H1 (cell line): ENCODE data around the gene VPS54. TPM values are rescaled to one million over a fixed set of nuclear protein-coding genes. Genes with fewer than 3 reads are reported as not detected.

Source experiments
- EZH2 ChIP-seq: fragments of 200-600 bp; sonication (generic); IDR thresholded peaks from 2 replicates; pipeline ENCODE4 v1.7.1; 2012; ENCODE audit warnings: low read depth, mild to moderate bottlenecking, moderate library complexity, low read length, inconsistent platforms; ENCODE audit not compliant: severe bottlenecking
- KDM5A ChIP-seq: fragments of 200-600 bp; IDR thresholded peaks from 2 replicates; pipeline ENCODE4 v1.7.1; 2012; ENCODE audit warnings: mild to moderate bottlenecking, low read length, inconsistent platforms, mixed read lengths
- MAFK ChIP-seq: IDR thresholded peaks from 2 replicates; pipeline ENCODE4 v1.6.1; 2012; ENCODE audit warnings: low read depth, mild to moderate bottlenecking, improper control_type of control experiment, low read length
- SIX5 ChIP-seq: IDR thresholded peaks from 2 replicates; pipeline ENCODE4 v1.6.1; 2011; ENCODE audit warnings: mild to moderate bottlenecking, low read depth, low read length
- SRF ChIP-seq: IDR thresholded peaks from 2 replicates; pipeline ENCODE4 v1.6.1; 2011; ENCODE audit warnings: mild to moderate bottlenecking, low read depth, low read length, moderate library complexity
- TBP ChIP-seq: IDR thresholded peaks from 2 replicates; pipeline ENCODE4 v1.6.1; 2011; ENCODE audit warnings: low read depth, low read length, improper control_type of control experiment
- polyA plus RNA-seq, 7 experiments: library from polyadenylated mRNA; depleted of rRNA in 3 of 7; stranded (reverse) in 5 of 7; unstranded in 2 of 7; fragments of >200 nt in 5 of 7; fragments of 200-250 nt in 2 of 7; gene quantifications; 1 replicate in 5 of 7; 2 replicates in 1 of 7; 4 replicates in 1 of 7; pipeline versions ENCODE4 v1.2.1 to v1.2.3, GENCODE V29; 2011 to 2013; ENCODE audit warnings: missing spikeins in 2 of 7, mixed read lengths in 2 of 7
- total RNA-seq: library from RNA; stranded (reverse); fragmentation: NEBNext Ultra II Directional; extraction: Animal tissue kit (Norgen Biotek cat#: 25700); gene quantifications from 2 replicates; pipeline ENCODE4 v1.2.1, GENCODE V29; 2021

VPS54 gene
- total and polyA plus RNA-seq, 2 of the 8 experiments (the other 6 are each of a cell fraction or from before 2014, with no cell fraction given): 3.6 to 13.2 TPM

- TF ChIP-seq EZH2 (no peak), TBP (no peak), MAFK (no peak), KDM5A (no peak), SRF (no peak), SIX5 (no peak)
These were observed 33.4 kb upstream of the VPS54 start (continued) for GRCh38 chr2:64052463-64053241.
